ENCODE data around the gene TSC22D1.

GRCh38 chr13:44404261-44405132, 171.6 kb downstream of the TSC22D1 start:
- TF ChIP-seq CTCF (IDR thresholded peaks at IDR 0.05) (no peak), POLR2A (IDR thresholded peaks at IDR 0.05; ENCODE audit: low read depth) (no peak)
